ENCODE measurements around the gene CEMIP.
"Not testable (repeated sequence)": the region's sequence is repeated elsewhere in the genome, so short reads cannot be mapped to it uniquely, and the experiment has no call there.

CEMIP gene

DNA sequence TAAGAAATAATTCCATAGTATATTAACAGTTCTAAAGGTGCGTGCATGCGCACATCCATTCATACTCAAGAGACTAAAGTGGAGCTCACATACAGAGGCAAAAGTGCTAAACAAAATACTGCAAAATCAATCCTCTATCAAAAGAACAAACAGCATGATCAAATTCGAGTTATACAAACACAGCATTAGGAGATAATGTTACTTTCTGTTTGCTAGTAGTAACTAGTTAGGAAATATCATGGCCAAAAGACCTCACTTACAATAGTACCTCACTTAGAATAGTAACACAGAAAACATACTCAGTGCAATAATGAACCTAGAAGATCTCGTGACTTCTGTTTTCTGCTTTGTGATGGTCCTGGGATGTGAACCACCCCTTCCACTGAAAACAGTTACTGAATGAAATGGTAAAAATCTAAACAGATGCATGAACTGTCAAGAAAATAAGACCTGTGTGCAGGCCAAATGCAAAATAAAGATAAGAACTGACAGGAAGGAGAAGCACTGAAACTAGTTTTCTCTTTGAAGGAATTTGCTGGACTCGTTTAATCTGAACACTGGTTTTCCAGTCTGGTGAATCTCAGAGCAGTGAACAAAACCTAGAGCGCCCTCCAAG is 20.9 kb upstream of the CEMIP start:
- no peak for DNase-seq

DNA sequence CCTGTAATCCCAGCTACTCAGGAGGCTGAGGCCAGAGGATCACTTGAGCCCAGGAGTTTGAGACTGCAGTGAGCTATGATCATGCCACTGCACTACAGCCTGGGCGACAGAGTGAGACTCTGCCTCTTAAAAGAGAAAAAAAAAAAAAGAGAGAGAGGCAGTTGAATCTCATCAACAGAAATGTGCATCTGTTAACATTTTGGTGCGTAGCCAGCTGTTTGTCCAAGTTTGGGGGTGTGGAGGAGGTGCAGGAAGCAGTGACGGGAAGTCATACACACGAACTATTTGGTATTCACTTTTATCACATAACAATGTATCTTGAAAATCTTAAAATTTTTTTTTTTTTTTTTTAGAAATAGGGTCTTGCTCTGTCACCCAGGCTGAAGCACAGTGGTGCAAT is 18.2 kb upstream of the CEMIP start:
- DNase-seq, result no peak

DNA sequence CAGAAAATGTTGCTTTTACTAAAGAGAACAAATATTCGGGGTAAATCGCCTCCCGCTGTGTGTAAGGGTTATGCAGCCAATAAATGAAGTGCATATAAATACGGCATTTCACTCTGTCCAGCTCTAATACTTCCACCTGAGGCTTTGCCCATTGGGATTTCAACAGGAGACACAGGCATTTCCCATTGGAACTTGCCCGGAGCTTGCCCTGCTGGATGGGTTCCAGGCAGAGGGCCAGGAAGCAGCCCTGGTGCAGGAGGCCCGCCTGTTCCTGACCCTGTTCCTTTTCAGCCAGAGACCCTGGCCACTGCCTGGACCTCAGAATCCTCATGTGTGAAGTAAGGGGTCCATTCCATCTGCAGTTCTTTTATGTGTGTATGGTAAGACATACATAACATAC is 17.4 kb upstream of the CEMIP start:
- no peak for DNase-seq

DNA sequence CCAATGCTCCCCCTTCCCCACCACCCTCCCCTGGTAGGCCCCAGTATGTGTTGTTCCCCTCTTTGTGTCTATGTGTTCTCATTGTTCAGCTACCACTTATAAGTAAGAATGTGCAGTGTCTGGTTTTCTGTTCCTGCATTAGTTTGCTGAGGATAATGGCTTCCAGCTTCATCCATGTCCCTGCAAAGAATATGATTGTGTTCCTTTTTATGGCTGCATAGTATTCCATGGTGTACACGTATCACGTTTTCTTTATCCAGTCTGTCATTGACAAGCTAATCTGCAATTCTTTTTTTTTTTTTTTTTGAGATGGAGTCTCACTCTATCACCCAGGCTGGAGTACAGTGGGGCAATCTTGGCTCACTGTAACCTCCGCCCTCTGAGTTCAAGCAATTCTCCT is 15.9 kb upstream of the CEMIP start:
- DNase-seq, result not testable (repeated sequence)

DNA sequence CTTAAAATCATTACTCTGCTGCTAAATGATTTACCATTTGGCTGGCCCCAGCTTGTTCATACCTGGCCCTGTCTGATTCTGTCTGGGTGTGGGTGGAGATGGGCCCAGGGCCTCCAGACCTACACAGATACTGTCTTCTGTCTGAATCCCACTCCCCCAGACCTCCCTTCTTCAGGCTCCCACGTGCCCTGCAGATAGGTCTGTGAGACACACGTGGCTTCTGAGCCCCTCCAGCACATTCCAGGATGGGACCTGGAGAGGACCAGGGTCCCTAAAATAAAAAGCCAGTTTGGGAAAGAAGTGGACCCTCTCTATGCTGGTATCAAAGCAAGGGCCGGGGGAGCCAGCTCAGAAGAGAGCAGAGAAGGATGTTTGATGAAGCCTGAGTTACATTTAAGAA is 14.6 kb upstream of the CEMIP start:
- DNase-seq, result no peak

DNA sequence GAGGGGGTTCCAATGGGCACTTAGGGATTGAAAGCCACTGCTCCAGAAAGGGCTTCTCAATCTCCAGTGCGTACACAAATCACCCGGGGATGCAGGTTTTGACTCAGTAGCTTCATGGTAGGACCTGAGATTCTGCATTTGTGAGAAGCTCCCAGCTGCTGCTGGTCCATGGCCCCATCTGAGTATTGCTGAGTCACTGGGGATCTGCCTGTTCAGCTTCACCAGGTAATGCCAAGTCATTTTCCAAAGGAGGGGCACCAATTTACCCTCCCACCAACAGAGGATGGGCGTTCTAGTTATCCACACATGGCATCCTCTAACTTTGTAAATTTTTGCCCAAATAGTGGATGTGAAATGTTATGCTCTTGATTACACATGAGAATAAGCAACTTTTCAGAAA is 12.9 kb upstream of the CEMIP start:
- DNase-seq, result no peak

DNA sequence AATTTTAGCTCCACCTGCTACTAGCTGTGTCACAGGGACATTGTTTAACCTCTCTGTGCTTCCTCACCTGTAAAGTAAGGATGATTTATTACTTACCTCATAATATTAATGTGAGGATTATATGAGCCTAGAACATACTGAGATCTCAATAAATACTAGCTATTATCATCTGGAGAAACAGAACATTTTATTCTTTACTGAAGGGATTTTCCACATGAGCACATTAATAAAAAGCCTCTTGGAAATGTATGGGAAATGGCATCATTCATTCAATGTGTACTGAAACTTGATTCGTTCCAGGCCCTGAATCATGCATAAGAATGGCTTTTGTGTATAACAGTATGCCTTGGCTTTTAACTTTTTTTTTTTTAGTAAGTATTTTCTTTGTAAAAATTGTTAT is 11.0 kb upstream of the CEMIP start:
- DNase-seq, result no peak

DNA sequence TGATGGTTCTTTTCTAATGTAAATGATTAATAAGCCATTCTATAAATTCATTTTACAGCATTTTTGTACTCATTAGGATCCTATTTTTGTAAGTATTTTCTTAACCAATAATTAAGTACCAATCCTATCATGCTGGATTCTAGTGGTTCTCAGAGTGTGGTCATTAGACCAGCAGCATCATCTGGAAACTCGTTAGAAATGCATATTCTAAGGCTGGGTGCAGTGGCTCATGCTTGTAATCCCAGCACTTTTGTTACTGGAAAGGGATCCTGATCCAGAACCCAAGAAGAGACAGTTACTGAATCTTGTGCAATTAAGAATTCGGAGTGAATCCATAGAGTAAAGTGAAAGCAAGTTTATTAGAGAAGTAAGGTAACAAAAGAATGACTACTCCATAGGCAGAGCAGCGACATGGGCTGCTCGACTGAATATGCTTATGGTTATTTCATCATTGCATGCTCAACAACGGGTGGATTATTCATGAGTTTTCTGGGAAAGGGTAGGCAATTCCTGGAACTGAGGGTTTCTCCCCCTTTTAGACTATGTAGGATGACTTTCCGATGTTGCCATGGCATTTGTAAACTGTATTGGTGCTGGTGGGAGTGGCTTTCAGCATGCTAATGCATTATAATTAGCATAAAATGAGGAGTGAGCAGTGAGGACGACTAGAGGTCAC is 9.9 kb upstream of the CEMIP start:
- DNase-seq, result no peak

DNA sequence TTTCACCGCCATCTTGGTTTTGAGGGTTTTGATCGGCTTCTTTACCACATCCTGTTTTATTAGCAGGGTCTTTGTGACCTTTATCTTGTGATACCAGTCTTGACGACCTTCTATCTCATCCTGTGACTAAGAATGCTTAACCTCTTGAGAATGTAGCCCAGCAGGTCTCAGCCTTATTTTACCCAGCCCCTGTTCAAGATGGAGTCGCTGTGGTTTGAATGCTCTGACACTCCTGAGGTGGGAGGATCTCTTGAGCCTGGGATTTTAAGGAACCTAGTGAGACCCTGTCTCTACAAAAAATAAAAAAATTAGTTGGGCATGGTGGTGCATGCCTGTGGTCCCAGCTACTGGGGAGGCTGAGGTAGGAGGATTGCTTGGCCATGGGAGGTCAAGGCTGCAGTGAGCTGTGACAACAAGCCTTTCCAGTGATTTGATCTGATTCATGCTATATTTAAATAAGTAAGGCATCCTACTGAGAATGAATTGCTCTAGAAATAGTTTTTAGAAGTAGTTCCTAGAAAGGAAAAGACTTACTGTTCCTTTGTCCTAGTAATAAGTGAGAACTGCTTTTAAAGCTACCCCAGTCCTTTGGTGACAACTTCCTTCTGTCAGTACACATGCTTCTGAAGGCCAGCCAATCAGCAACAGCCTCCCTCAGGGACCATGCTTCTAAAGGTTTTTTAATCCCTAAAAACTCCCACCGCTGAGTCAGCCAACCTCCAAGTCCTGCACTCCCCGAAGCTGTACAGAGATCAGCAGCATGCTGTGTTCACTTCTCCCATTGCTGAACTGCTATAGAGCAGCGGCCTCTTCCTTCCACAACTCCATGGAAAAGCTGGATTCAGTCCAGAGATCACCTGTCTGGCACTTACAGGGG is 9.1 kb upstream of the CEMIP start:
- peak; percentile 13 for DNase-seq

DNA sequence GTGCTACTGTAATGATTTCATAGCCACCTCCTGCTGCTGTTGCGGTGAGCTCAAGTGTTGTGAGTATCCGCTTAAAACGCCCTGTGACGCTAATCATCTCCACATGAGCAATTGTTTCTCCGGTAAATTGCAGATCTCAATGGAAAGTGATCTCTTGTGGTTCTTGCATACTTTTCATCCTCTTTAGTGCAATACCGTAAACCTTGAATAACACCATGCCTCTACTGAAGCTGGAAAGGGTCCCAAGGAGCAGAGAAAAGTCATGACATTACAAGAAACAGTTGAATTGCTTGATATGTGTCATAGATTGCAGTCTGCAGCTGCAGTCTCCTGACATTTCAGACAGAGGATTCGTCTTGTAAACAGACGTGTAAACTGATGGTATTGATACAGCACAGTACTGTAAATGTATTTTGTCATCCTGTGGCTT is 6.0 kb upstream of the CEMIP start:
- DNase-seq, result no peak

DNA sequence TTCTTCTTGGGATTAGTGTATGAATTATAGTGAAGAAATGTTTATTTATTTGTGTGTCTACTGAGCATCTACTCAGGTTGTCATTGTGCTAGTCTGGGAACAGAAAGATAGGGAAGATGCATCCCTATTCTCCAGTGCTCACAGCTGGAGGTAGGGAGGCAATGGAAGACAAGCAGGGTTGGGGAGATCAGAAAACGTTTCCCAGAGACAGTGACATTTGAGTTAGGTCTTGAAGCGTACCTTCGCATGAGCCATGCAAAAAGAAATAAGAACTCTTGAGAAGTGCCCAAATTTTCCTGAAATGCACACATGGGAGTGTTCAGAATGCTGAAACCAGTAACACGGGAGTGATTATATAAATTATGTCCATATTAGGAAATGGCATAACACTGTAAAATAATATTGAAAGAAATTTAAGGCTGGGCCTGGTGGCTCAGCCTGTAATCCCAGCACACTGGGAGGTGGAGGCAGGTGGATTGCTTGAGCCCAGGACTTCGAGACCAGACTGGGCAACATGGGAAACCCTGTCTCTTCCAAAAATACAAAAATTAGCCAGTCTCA is 5.3 kb upstream of the CEMIP start:
- DNase-seq, result no peak

DNA sequence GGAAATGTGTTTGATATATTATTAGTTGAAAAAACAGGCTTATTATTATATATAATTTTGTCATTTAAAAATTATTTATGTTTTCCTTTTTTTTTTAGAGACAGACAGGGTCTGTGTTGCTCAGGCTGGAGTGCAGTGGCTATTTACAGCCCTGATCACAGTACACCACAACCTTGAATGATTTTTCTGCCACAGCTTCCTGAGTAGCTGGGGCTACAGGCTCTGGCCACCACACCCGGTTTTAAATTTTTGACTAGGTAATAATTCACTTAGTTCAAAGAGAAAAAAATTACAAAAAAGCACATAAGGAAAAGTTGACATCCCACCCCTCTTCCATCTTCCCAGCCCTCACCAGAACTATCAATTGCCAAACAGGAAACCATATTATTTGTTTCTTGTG is 4.7 kb upstream of the CEMIP start:
- DNase-seq, result no peak

DNA sequence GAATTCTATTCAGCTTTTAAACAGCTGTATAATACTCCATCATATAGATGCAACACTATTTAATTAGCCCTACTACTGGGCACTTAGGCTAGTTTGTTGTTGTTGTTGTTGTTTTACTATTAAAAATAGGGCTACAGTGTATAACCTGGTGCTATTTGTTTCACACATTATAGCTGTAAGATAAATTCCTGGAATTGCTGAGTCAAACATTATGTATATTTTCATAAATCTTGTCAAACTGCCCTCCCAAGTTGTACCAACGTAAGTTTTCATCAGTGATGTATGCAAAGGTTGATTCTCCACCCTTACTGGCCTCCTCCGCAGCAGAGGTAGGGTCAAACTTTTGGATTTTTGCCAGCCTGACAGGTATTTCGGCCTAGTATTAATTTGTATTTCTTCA is 3.8 kb upstream of the CEMIP start:
- DNase-seq, result no peak

DNA sequence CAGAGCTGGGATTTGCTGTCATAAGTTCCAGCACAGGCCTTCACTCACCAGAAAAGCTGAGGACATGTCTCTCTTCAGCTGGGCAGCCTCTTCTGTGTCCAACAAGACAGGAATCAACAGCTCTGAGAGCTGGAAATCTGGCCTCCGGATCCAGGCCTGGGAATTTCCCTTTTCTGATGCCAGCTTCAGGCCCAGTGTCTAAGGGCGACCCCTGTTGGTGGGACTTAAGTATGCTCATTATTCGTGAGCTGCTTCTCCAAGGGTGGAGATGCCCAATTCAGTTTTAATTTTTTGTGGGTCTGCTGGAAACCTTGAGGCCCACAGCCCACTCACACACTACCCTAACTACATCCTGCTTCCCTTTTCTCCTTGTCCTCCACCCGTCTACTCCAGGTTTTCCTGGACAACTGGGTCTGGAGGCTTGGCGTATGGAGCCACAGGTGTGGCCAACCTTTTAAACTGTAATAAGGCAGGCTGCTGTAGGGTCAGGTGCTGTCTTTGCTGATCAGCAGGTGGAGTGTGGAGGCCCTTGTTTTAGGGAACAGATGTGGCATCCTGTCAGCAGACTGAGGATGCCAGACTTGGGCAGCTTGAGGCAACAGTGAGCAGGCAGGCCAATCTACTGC is 2.6 kb upstream of the CEMIP start:
- peak; percentile 47 for DNase-seq

DNA sequence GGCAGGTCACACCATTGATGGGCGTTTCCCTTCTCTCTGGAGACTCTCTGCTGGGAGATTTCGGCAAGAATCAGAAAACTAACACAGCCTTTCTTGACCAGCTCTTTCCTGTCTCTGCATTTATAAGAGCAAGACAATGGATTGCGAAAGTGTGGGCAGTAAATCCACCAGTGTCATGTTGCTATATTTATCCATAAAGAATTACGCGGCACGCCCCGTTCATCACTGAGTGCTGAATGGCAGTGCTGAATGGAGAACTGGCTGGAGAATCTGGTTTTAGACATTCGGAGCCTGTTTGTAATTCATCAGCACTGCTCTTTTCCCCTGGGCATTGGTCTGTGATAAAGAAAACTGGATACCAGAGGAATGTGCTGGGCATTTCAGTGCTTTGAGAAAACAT is 2.0 kb upstream of the CEMIP start:
- no peak for DNase-seq

DNA sequence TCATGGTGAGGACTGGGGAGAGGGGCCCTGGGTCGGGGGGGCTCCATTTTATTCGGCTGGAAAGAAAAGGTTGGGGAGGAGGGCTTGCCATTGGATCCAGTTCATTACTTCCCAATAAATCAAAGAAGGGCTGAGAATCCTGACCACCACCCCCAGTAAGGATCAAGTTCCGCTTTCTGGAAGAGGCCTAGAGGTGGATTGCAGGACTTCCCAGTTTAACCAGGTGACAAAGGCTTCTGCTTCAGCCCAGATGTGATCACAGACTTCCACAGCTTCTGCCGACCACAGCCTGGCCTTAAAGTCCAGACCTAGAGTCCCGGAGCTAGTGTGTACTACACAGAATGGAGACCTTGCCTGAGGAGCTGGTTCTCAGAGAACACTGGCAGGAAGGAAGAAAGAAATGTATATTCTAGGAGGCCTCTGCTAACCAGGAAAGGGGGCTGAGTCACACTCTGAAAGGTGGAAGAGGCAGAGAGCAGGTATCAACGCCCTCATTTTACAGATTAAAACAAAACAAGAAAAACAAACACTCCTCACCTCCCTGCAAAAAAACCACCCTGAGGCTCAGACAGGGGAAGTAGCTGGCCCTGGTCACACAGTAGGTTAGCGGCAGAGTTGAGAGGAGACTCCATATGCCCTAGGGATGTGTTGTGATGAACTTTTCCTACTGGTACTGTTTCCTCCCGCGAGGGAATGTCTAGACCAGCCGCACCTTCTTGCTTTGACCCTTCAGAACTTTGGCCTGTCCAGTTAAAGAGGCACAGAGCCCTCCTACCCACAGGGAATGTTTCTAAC is 1.1 kb upstream of the CEMIP start:
- no peak for DNase-seq

DNA sequence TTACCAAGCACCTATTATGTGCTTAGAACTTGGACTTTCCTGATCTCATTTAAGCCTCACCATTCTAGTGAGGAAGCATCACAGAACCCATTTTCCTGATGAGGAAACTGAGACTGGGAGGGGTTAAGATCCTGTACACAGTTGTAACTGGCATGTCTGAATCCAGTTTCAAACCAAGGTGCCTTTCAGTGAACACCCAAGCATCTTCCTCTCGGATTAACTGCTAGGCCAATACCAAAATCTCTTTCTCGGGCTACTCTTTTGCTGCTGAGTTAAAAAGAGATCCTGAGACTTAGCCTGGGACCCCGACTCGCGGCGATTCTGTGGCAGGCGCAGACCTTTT is 578 bp upstream of the CEMIP start:
- DNase-seq, result no peak

DNA sequence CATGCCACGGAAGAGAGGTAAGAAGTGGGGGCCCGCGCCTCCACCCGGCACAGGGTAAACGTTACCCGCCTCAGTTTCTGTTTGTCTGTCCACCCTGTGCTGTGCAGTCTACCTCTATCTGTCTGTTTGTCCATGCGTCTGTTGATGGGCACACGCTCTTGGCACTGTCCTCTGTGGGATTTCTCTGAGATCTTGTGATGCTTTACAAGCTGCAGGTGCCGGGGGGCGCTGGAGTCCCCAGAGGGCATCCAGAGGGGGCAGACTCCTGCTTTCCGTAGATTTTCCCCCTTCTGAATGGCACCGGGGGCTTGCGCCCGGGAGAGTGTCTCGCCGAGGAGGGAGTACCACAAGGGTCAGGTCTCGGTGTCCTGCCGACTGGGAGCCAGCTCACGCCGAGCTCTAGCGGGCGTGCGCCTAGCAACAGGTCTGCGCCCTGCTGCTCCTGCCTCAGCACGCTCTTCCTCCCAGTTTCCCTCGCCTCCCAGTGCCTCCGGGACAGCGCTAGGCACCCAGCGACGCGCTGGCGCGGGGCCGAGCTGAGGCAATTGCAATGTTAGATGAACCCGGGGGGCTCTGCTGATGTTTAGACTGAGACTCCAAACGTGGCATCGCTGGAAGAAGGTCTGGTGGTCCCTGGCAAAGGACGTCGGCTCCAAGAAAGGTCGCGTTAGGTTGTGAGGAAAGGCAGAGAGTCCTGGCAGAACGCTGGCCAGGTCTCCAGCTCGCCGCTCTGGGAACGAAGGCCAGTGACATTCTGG is 667 bp downstream of the CEMIP start:
- peak; percentile 26 for DNase-seq

DNA sequence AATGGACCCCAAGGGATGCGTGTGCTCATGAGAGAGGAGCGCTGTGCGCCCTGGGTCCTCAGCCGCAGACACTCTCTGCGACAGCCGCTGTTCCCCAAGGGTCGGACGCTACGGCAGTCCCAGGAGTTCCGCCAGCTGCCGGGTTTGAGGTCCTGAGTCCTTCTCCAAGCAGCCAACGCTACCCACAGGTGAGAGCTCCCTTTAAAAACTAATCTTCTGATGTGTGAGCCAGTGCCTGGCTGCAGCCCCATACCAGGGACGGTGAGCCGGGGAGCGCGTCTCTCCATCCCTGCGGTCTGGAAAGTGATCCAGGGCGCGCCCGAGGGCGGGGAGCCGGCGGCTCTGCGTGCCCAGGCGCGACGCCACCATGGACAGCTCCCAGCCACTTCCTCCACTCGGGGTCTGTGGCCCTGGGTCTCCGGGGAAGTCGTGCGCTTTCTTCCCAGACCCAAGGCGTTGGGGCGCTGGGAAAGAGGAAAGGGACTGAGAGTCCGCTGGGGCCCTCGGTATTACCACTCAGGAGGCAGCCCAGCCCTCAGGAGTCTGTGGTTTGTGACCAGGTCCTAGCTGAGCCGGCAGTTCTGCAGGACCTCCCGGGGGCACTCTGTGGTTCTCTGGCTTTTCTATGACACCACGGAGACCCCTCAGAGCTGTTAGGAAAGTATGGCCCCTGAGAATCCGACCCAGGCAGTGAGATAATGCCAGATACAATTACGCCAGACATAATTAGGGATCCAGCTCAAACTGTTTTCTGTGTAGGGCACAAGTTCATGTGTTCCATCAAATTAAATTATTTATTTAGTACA is 1.4 kb downstream of the CEMIP start:
- no peak for DNase-seq

DNA sequence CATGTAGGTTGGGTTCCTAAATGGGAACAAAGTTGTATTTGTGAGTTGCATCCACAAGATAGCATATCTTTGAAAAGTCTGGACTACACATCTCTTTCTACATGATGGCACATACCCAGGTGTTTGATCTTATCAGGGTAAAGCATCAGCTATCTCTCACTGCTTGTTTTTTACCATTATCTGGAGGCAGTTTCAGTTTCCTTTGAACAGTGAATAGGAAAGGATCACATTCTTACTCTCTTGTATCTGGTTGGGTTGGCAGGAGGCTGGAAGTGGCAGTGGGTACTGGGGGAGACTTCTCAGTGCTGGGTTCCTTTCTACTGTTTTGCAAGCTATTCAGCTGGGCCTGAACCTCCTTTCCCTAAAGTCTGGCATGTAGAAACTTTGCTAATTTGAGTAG is 4.1 kb downstream of the CEMIP start:
- no peak for DNase-seq

DNA sequence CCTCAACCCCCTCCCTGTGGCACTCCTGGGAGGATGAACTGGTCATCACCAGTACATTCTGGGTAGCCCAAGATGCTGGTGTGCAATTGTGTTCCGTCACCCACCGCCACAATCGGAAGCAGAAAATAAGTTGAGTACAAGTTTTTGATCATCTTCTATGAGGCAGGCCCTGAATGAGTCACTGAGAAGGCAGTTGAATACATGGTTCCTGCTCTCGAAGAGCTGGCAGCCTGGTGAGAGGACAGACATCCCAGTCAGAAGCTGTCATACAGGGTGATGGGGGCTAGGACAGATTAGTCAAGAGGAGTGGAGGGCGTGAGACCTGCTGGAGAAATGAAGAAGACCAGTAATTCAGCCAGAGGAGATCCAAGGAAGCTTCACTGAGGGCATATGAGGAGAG is 6.2 kb downstream of the CEMIP start:
- DNase-seq, result no peak
